ENCODE results near the gene RNU6-1. TPM values are rescaled to one million over a fixed set of nuclear protein-coding genes. Genes with fewer than 3 reads are reported as not detected.

Gene RNU6-1
- total and polyA plus RNA-seq, 12 donors, result not detected

GRCh38 chr15:67845974-67846373, 6.1 kb upstream of the RNU6-1 start:
- no peaks in the 10 kb centered on the region for H3K36me3 ChIP-seq
- DNase-seq (no peak), ATAC-seq (no peak)
- H3K4me1 ChIP-seq, result peaks cover 2 to 16% (median 6%) of the 10 kb centered on the region in 9 donors
- no peak for TF ChIP-seq CTCF (IDR thresholded peaks at IDR 0.05)
- 86 to 89% methylated on average over 5 of the region's 5 CpGs for WGBS, 2 donors
- H3K27ac ChIP-seq, result no peak overlapping the region
- H3K9me3 ChIP-seq, result peaks cover 0 to 7% (median 0%) of the 10 kb centered on the region in 11 donors
- no peak overlapping the region for H3K4me3 ChIP-seq
- intact Hi-C loops (cut with DNase I), result no loop called here
- H3K27me3 ChIP-seq, result no peaks in the 10 kb centered on the region

- Histone ChIP-seq H3K36me3 (no peaks in the 10 kb centered on the region), H3K9me3 (no peaks in the 10 kb centered on the region), H3K27ac (no peak overlapping the region), H3K4me3 (no peak overlapping the region), H3K27me3 (no peaks in the 10 kb centered on the region), H3K4me1 (peaks cover 5 to 23% (median 15%) of the 10 kb centered on the region in 9 donors)
- TF ChIP-seq CTCF (IDR thresholded peaks at IDR 0.05), result no peak
- DNase-seq (no peak), ATAC-seq (no peak)
- intact Hi-C loops (cut with DNase I), result no loop called here
- 82 to 83% methylated on average over 7 of the region's 7 CpGs for WGBS, 2 donors
These were observed 3.9 kb upstream of the RNU6-1 start for GRCh38 chr15:67843571-67844387.

GRCh38 chr15:67843092-67843501, 3.3 kb upstream of the RNU6-1 start:
- no peaks in the 10 kb centered on the region for H3K27me3 ChIP-seq
- H3K36me3 ChIP-seq, result no peaks in the 10 kb centered on the region
- H3K4me3 ChIP-seq, result no peak overlapping the region
- DNase-seq (no peak), ATAC-seq (no peak)
- no peaks in the 10 kb centered on the region for H3K9me3 ChIP-seq
- intact Hi-C loops (cut with DNase I), result no loop called here
- WGBS, 2 donors, result 85% methylated on average over 7 of the region's 7 CpGs
- peaks cover 5 to 27% (median 18%) of the 10 kb centered on the region in 9 donors for H3K4me1 ChIP-seq
- no peak overlapping the region for H3K27ac ChIP-seq
- TF ChIP-seq CTCF (IDR thresholded peaks at IDR 0.05), result no peak

- Histone ChIP-seq H3K27me3 (no peaks in the 10 kb centered on the region), H3K4me1 (peaks cover 5 to 27% (median 18%) of the 10 kb centered on the region in 9 donors), H3K9me3 (no peaks in the 10 kb centered on the region), H3K36me3 (no peaks in the 10 kb centered on the region), H3K27ac (peak overlapping the region in 5 of 10 donors; percentile 94 to 96 (median 95)), H3K4me3 (peak overlapping the region in 9 of 10 donors; percentile 69 to 92 (median 89))
- intact Hi-C loops (cut with DNase I), result no loop called here
- ATAC-seq (no peak), DNase-seq (no peak)
- no peak for TF ChIP-seq CTCF (IDR thresholded peaks at IDR 0.05)
- 47 to 50% methylated on average over 4 of the region's 4 CpGs for WGBS, 2 donors
These were observed 1.6 kb upstream of the RNU6-1 start for GRCh38 chr15:67841513-67841762.

Data from heart right ventricle (tissue), 16 donors.